Heart right ventricle (tissue), 16 donors: ENCODE data around the gene NDUFB3. TPM values are rescaled to one million over a fixed set of nuclear protein-coding genes. Genes with fewer than 3 reads are reported as not detected.
"Not testable (repeated sequence)": the region's sequence is repeated elsewhere in the genome, so short reads cannot be mapped to it uniquely, and the experiment has no call there.

Source experiments
- ATAC-seq, 8 donors: fragments of 200-7000 bp; cut with Tn5 transposase; one replicate each; pipeline ENCODE4 v1.9.1; 2020; ENCODE audit warnings: mild to moderate bottlenecking in 8 of 8, moderate library complexity in 8 of 8, moderate number of reproducible peaks in 1 of 8
- DNase-seq, 2 donors: peaks; one replicate each; pipeline ENCODE4 v3.0.0-alpha.2; 2020
- H3K27ac ChIP-seq, 10 donors: fragments of 200-600 bp; sonication (generic) in 2 of 10; one replicate each; pipeline versions ENCODE4 v1.5.0 to v1.8.0; 2020 to 2022; ENCODE audit warnings: mild to moderate bottlenecking in 3 of 10
- H3K27me3 ChIP-seq, 7 donors: fragments of 200-600 bp; one replicate each; pipeline ENCODE4 v1.8.0; 2021 to 2022; ENCODE audit warnings: mild to moderate bottlenecking in 2 of 7
- H3K36me3 ChIP-seq, 9 donors: fragments of 200-600 bp; sonication (generic) in 1 of 9; one replicate each; pipeline versions ENCODE4 v1.5.0 to v1.8.0; 2020 to 2022; ENCODE audit warnings: mild to moderate bottlenecking in 2 of 9
- H3K4me1 ChIP-seq, 9 donors: fragments of 200-600 bp; sonication (generic) in 1 of 9; one replicate each; pipeline versions ENCODE4 v1.5.0 to v1.8.0; 2020 to 2022; ENCODE audit warnings: mild to moderate bottlenecking in 4 of 9
- H3K4me3 ChIP-seq, 10 donors: fragments of 200-600 bp; sonication (generic) in 2 of 10; one replicate each; pipeline versions ENCODE4 v1.5.0 to v1.8.0; 2020 to 2022; ENCODE audit warnings: mild to moderate bottlenecking in 7 of 10, moderate library complexity in 2 of 10
- H3K9me3 ChIP-seq, 11 donors: fragments of 200-600 bp in 10 of 11; sonication (generic) in 2 of 11; one replicate each; pipeline versions ENCODE4 v1.5.0 to v1.8.0; 2013 to 2022; ENCODE audit warnings: mild to moderate bottlenecking in 2 of 11, control low read depth in 1 of 11, moderate library complexity in 1 of 11
- WGBS, 2 donors: extraction: QIAGEN DNeasy Blood & Tissue Kit; methylation state at CpG; one replicate each; pipeline ENCODE4 v1.1.7; 2013; ENCODE audit warnings: inconsistent platforms in 1 of 2; 5-methylcytosine and 5-hydroxymethylcytosine counted together
- intact Hi-C, 10 donors: fragments of 100-400 bp; cut with DNase I; formaldehyde crosslinking; loops; one replicate each; pipeline versions ENCODE4 v1.11.1 to v1.14.2; 2022
- polyA plus RNA-seq, 2 donors: library from polyadenylated mRNA; stranded (reverse); fragments of 200-250 nt; gene quantifications; one replicate each; pipeline ENCODE4 v1.2.3, GENCODE V29; 2013
- total RNA-seq, 10 donors: library from RNA; stranded (reverse); fragmentation: NEBNext Ultra II Directional in 3 of 10; extraction: Animal tissue kit (Norgen Biotek cat#: 25700) in 3 of 10; gene quantifications; one replicate each; pipeline versions ENCODE4 v1.2.1 to v1.2.4, GENCODE V29; 2021 to 2023
- TF ChIP-seq, protein P1 (sequence below), 9 donors: fragments of 200-600 bp; sonication (generic) in 2 of 9; IDR thresholded peaks; one replicate each; pipeline versions ENCODE4 v1.5.0 to v1.8.0; 2021 to 2022; ENCODE audit warnings: antibody characterized with exemption in 9 of 9, mild to moderate bottlenecking in 5 of 9, moderate library complexity in 1 of 9
- donor health status: Arrhythmogenic right ventricular cardiomyopathy.
- donor health status: ischemic (EF 13 %, LVEDD 7.1; RV severe dilation, severe dysfunction).
- donor health status: healthy with polysubstance abuse.
- donor health status: DM: no; HTN: yes; CAD: no.
- donor health status: DM: no; HTN: no; CAD: no.
- donor health status: ischemic (EF 25% LVEDD 6.9; RV normal size, moderate dysfunction).
- donor health status: ischemic (EF 25% LVEDD 5.7; RV mildly dilated, moderate dysfunction).
- donor health status: healthy.
- donor health status: DM: yes; HTN: yes; CAD: no.
- donor health status: Ischemic cardiomyopathy.
- donor health status: ischemic (EF 35%, LVEDD 5.7; RV mildly dilated, moderate dysfunction).
- donor health status: nonischemic (EF 11% LVEDD 7.7; RV severe dilation, severe dysfunction).
- donor health status: DM: yes; HTN: yes; CAD: no.
- donor health status: PGD.
- donor health status: ischemic (EF 29% LVEDD 5.4; RV normal size, mild dysfunction).
- donor health status: nonischemic (EF 23%, LVEDD 6.1; RV moderate dilation, normal function).

NDUFB3 gene
- total and polyA plus RNA-seq, 12 donors: 200 to 513 (median 431) TPM

DNA sequence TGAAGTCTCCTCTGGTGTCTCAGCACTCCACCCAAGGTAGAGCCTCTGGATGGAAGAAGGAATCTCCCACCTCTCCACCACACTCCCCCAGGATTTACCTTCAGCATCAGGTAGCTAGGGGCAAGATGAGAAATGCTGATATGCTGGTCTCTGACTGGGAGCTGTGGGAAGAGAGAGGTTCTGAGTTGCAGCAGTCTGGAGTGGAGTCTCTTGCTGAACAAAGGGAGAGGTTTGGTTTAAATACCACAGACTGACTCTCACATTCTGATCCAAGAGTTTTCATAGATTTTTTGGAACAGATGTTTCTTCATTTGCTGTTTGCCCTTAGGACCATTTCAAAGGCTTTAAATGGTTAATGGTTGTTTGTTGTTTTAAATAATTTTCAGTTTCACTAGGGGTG, 43.0 kb downstream of the NDUFB3 start:
- ATAC-seq (no peak), DNase-seq (no peak)
- H3K4me1 ChIP-seq: peaks cover 0 to 25% (median 16%) of the 10 kb centered on the region in 9 donors
- H3K4me3 ChIP-seq: peak overlapping the region in 4 of 10 donors; percentile 80 to 96 (median 91)
- no peaks in the 10 kb centered on the region for H3K36me3 ChIP-seq
- intact Hi-C loops: loop anchor here in 9 of 10 donors (5.0 to 10.0 kb wide), 3 partner anchors 42 to 50 kb away; partner anchors contain the start of genes HYCC2 (in 5 of the 9) and NDUFB3 (in 5 of the 9)
- TF ChIP-seq, protein P1, sequence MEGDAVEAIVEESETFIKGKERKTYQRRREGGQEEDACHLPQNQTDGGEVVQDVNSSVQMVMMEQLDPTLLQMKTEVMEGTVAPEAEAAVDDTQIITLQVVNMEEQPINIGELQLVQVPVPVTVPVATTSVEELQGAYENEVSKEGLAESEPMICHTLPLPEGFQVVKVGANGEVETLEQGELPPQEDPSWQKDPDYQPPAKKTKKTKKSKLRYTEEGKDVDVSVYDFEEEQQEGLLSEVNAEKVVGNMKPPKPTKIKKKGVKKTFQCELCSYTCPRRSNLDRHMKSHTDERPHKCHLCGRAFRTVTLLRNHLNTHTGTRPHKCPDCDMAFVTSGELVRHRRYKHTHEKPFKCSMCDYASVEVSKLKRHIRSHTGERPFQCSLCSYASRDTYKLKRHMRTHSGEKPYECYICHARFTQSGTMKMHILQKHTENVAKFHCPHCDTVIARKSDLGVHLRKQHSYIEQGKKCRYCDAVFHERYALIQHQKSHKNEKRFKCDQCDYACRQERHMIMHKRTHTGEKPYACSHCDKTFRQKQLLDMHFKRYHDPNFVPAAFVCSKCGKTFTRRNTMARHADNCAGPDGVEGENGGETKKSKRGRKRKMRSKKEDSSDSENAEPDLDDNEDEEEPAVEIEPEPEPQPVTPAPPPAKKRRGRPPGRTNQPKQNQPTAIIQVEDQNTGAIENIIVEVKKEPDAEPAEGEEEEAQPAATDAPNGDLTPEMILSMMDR (IDR thresholded peaks at IDR 0.05): no peak
- H3K27ac ChIP-seq: peak overlapping the region in 8 of 10 donors; percentile 99 to 100 (median 100)
- no peaks in the 10 kb centered on the region for H3K27me3 ChIP-seq
- no peaks in the 10 kb centered on the region for H3K9me3 ChIP-seq

DNA sequence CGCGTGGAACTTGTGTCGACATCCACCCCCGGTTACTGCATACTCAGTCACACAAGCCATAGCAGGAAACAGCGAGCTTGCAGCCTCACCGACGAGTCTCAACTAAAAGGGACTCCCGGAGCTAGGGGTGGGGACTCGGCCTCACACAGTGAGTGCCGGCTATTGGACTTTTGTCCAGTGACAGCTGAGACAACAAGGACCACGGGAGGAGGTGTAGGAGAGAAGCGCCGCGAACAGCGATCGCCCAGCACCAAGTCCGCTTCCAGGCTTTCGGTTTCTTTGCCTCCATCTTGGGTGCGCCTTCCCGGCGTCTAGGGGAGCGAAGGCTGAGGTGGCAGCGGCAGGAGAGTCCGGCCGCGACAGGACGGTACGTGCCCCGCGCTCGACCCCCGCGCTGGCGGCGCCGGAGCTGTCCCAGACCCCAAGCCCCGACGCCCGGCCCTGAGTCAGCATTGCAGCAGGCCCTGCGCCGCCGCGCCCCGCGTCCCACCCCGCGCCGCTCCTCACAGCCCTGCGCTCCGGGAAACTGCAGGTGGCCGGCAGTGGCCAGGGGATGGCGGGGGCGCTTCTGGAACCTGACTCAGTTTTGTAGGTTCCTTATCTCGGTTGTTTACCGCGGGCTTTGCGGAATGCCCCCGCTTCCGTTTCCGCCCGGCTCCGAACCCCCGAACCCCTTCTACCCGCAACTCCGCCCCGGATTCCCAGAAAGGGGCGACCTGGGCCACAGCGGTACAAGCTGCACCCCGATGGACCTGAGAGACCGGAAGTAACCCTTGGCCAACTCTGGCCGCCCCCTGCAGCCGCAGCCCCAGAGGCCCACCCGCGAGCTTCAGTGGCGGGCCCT, 44.5 kb downstream of the NDUFB3 start, which contains the start of gene CFLAR:
TSS of gene CFLAR (plus strand) at position 50 of the 844 bp plus-strand sequence. CDS start 13,702 bp downstream, outside the sequence.
- ATAC-seq (peak; percentile 26 to 75 (median 54)), DNase-seq (peak; percentile 77 to 82)
- Histone ChIP-seq H3K9me3 (no peaks in the 10 kb centered on the region), H3K4me3 (peak within 1 kb of the TSS; percentile 73 to 96 (median 84)), H3K4me1 (peaks cover 0 to 39% (median 30%) of the 10 kb centered on the region in 9 donors), H3K27me3 (no peaks in the 10 kb centered on the region), H3K36me3 (peaks cover 0 to 5% (median 0%) of the 10 kb centered on the region in 9 donors), H3K27ac (peak within 1 kb of the TSS; percentile 98 to 100 (median 100))
- intact Hi-C loops: loop anchor here (2.0 to 10.0 kb wide), 7 partner anchors 14 to 252 kb away; partner anchors contain the start of genes HYCC2 (in 5 of the 10), NDUFB3 (in 4 of the 10) and CLK1 (in 1 of the 10)
- TF ChIP-seq, protein P1 (IDR thresholded peaks at IDR 0.05): peak in 1 of 9 donors; percentile 6
- 0% methylated on average over 60 to 75 of the region's 75 CpGs for WGBS, 2 donors

DNA sequence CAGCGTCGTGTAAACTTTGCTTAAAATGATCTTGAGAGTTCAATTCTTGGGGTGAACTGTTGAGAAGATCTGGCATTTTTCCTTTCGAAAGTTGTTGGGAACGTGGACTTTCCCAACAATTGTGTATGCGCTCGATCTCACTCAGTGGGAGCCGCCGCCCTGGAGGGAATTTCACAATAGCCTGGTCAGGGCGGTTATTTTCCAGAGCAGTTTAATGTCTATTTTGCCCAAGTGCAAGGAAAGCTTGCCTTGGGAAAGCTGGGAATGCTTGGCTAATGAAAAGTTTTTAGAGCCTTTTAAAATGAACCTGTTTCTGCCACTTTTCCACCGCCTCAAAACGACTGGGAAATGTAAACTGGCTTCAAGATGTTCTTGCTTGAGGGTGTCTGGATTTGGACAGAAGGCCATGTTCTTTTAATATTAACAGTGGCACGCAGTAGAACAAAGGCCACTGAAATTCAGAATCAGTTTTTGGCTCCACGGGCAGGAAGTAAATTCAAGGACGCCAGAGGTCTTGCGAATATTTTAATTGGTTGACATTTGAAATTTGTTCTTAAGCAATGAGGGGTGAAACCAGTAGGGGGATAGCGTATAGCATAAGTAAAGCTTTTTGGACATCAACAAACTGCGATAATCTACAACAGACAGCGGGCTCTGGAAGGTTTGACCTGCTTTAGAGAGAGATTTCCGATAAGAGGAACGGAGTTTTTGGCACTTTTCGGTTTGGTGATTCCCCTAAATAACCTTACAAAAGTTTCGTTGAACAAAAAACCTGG, 45.3 kb downstream of the NDUFB3 start:
- Histone ChIP-seq H3K27ac (peak overlapping the region; percentile 98 to 100 (median 100)), H3K27me3 (no peaks in the 10 kb centered on the region), H3K36me3 (peaks cover 0 to 8% (median 0%) of the 10 kb centered on the region in 9 donors), H3K9me3 (no peaks in the 10 kb centered on the region), H3K4me1 (peaks cover 0 to 47% (median 38%) of the 10 kb centered on the region in 9 donors), H3K4me3 (peak overlapping the region; percentile 73 to 96 (median 84))
- TF ChIP-seq, protein P1 (IDR thresholded peaks at IDR 0.05): peak in 8 of 9 donors; percentile 15 to 54 (median 39)
- intact Hi-C loops: loop anchor here (1.0 to 10.0 kb wide), 8 partner anchors 14 to 252 kb away; partner anchors contain the start of genes HYCC2 (in 5 of the 10), NDUFB3 (in 4 of the 10) and CLK1 (in 1 of the 10)
- ATAC-seq (peak; percentile 21 to 54 (median 44)), DNase-seq (peak in 1 of 2 donors; percentile 70)
- 1 to 2% methylated on average over 22 of the region's 22 CpGs for WGBS, 2 donors

GRCh38 chr2:201117735-201118094, 45.9 kb downstream of the NDUFB3 start:
- not testable (repeated sequence) for H3K27me3 ChIP-seq, H3K9me3 ChIP-seq
- peaks cover 0 to 12% (median 0%) of the 10 kb centered on the region in 9 donors for H3K36me3 ChIP-seq
- peak in 1 of 2 donors; percentile 23 for DNase-seq
- peak overlapping the region; percentile 73 to 96 (median 84) for H3K4me3 ChIP-seq
- intact Hi-C loops: loop anchor here (1.0 to 10.0 kb wide), 8 partner anchors 13 to 253 kb away; partner anchors contain the start of genes HYCC2 (in 5 of the 10), NDUFB3 (in 4 of the 10) and CLK1 (in 1 of the 10)
- 10 to 15% methylated on average over 13 of the region's 13 CpGs for WGBS, 2 donors
- peak in 3 of 8 donors; percentile 0 to 11 (median 5) for ATAC-seq
- peak overlapping the region; percentile 98 to 100 (median 100) for H3K27ac ChIP-seq
- H3K4me1 ChIP-seq: peaks cover 0 to 53% (median 44%) of the 10 kb centered on the region in 9 donors
